ENCODE data around the gene SLC26A5. TPM values are rescaled to one million over a fixed set of nuclear protein-coding genes. Genes with fewer than 3 reads are reported as not detected.
"Not testable (repeated sequence)": the region's sequence is repeated elsewhere in the genome, so short reads cannot be mapped to it uniquely, and the experiment has no call there.

SLC26A5 gene
- 1 to 10 TPM in 1 of 2 donors, under 1 TPM in 1; 0.84 to 1.0 TPM for total RNA-seq
- polyA plus RNA-seq (ENCODE audit: insufficient read length in 6 of 6), result 1 to 10 TPM in 3 of 6 donors, under 1 TPM in 3; 0.68 to 1.6 (median 1.2) TPM
- long read RNA-seq, donor 1, result 0 reads
- long read RNA-seq, donor 2, result 0 reads
- long read RNA-seq, donor 3, result 0 reads
- long read RNA-seq, donor 4, partial matches to known transcripts, result 1 of 2 reads
- long read RNA-seq, donor 4, other reads (novel, unspliced or antisense), result 1 of 2 reads
- long read RNA-seq, donor 5, result 0 reads
- long read RNA-seq, donor 6, result 0 reads
- long read RNA-seq, donor 7, partial matches to known transcripts, result 74 of 74 reads
- long read RNA-seq, donor 7, other reads (novel, unspliced or antisense), result 0 of 74 reads
- long read RNA-seq, donor 8, result 0 reads
- long read RNA-seq, donor 9, result 0 reads
- long read RNA-seq, donor 10, result 0 reads
- long read RNA-seq, donor 11, result 0 reads
- long read RNA-seq, donor 12, result 0 reads

GRCh38 chr7:103446049-103446520 lies at the start of gene SLC26A5:
TSS of gene SLC26A5 (minus strand) at chr7:103446207. CDS start at chr7:103421514, 24,693 bp downstream.
- Histone ChIP-seq H3K36me3 (no peaks in the 10 kb centered on the region), H3K9me3 (no peaks in the 10 kb centered on the region), H3K4me1 (peaks cover 0 to 14% of the 10 kb centered on the region in 2 donors), H3K27ac (no peak within 1 kb of the TSS), H3K27me3 (peaks cover 40 to 73% of the 10 kb centered on the region in 2 donors), H3K4me3 (peak within 1 kb of the TSS; percentile 21 to 37)
- intact Hi-C loops (cut with DNase I), result no loop called here
- no peak for TF ChIP-seq CTCF (IDR thresholded peaks at IDR 0.05)
- DNase-seq, result peak in 3 of 4 donors; percentile 24 to 86 (median 36)
- peak; percentile 94 for ATAC-seq

- Histone ChIP-seq H3K4me3 (no peak overlapping the region), H3K4me1 (no peaks in the 10 kb centered on the region), H3K27ac (no peak overlapping the region), H3K9me3 (no peaks in the 10 kb centered on the region), H3K27me3 (peaks cover 0 to 11% of the 10 kb centered on the region in 2 donors), H3K36me3 (no peaks in the 10 kb centered on the region)
- ATAC-seq, result no peak
- no peak for DNase-seq
- no peak for TF ChIP-seq CTCF (IDR thresholded peaks at IDR 0.05)
- intact Hi-C loops (cut with DNase I), result no loop called here
Observed at GRCh38 chr7:103487419-103487818, 41.4 kb upstream of the SLC26A5 start.

DNA sequence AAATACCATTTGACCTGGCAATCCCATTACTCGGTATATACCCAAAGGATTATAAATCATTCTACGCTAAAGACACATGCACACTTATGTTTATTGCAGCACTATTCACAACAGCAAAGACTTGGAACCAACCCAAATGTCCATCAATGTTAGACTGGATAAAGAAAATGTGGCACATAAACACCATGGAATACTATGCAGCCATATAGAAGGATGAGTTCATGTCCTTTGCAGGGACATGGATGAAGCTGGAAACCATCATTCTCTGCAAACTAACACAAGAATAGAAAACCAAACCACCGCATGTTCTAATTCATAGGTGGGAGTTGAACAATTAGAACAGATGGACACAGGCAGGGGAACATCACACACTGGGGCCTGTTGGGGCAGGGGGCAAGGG lies 40.9 kb upstream of the SLC26A5 start:
- H3K4me1 ChIP-seq; ATAC-seq; H3K27ac ChIP-seq; DNase-seq; intact Hi-C loops (cut with DNase I); H3K9me3 ChIP-seq; H3K4me3 ChIP-seq; H3K36me3 ChIP-seq: not testable (repeated sequence)
- peaks cover 0 to 11% of the 10 kb centered on the region in 2 donors for H3K27me3 ChIP-seq

GRCh38 chr7:103480771-103481170 lies 34.8 kb upstream of the SLC26A5 start:
- Histone ChIP-seq H3K4me1 (no peaks in the 10 kb centered on the region), H3K27me3 (peaks cover 0 to 11% of the 10 kb centered on the region in 2 donors), H3K9me3 (no peaks in the 10 kb centered on the region), H3K4me3 (no peak overlapping the region), H3K27ac (no peak overlapping the region), H3K36me3 (no peaks in the 10 kb centered on the region)
- no peak for ATAC-seq
- no peak for TF ChIP-seq CTCF (IDR thresholded peaks at IDR 0.05)
- DNase-seq, result no peak
- intact Hi-C loops (cut with DNase I), result no loop called here

- peak in 2 of 4 donors; percentile 6 to 46 for DNase-seq
- H3K4me1 ChIP-seq, result no peaks in the 10 kb centered on the region
- no peak for TF ChIP-seq CTCF (IDR thresholded peaks at IDR 0.05)
- no peaks in the 10 kb centered on the region for H3K27me3 ChIP-seq
- intact Hi-C loops (cut with DNase I), result no loop called here
- H3K27ac ChIP-seq, result no peak overlapping the region
- H3K36me3 ChIP-seq, result no peaks in the 10 kb centered on the region
- ATAC-seq, result peak; percentile 33
- H3K4me3 ChIP-seq, result no peak overlapping the region
- H3K9me3 ChIP-seq, result no peaks in the 10 kb centered on the region
Observed at GRCh38 chr7:103474956-103475355, 28.9 kb upstream of the SLC26A5 start.

Measured in left lung (tissue), 14 donors.